GM18499 (cell line): ENCODE data around the gene RPS6KA3.
"Not testable (repeated sequence)": the region's sequence is repeated elsewhere in the genome, so short reads cannot be mapped to it uniquely, and the experiment has no call there.

Source experiments
- ATAC-seq: cut with Tn5 transposase; IDR thresholded peaks from one replicate; pipeline ENCODE4 v1.9.1; 2021; ENCODE audit warnings: moderate number of reproducible peaks; ENCODE audit not compliant: insufficient read depth, unreplicated experiment

RPS6KA3 gene

GRCh38 chrX:20151689-20152088, 115.0 kb downstream of the RPS6KA3 start:
- ATAC-seq, result no peak

- ATAC-seq, result no peak
These were observed 117.4 kb downstream of the RPS6KA3 start for GRCh38 chrX:20149326-20149725.

GRCh38 chrX:20147561-20147960, 119.1 kb downstream of the RPS6KA3 start:
- no peak for ATAC-seq

GRCh38 chrX:20144491-20144890, 122.2 kb downstream of the RPS6KA3 start:
- no peak for ATAC-seq

- ATAC-seq, result no peak
These were observed 123.1 kb downstream of the RPS6KA3 start for GRCh38 chrX:20143561-20143960.

GRCh38 chrX:20143111-20143510, 123.6 kb downstream of the RPS6KA3 start:
- ATAC-seq, result no peak

GRCh38 chrX:20141281-20142220, 125.2 kb downstream of the RPS6KA3 start, which contains the start of gene EIF1AX:
Gene EIF1AX (minus strand): TSS chrX:20141838. CDS start chrX:20141640, 198 bp downstream.
- peak; percentile 98 for ATAC-seq

- ATAC-seq, result no peak
These were observed 126.3 kb downstream of the RPS6KA3 start for GRCh38 chrX:20140420-20140819.

- ATAC-seq, result no peak
These were observed 126.7 kb downstream of the RPS6KA3 start for GRCh38 chrX:20139966-20140365.

- no peak for ATAC-seq
These were observed 130.8 kb downstream of the RPS6KA3 start for GRCh38 chrX:20135944-20136343.

- ATAC-seq, result no peak
These were observed 134.0 kb downstream of the RPS6KA3 start for GRCh38 chrX:20132666-20133065.

GRCh38 chrX:20130357-20130756, 136.4 kb downstream of the RPS6KA3 start:
- no peak for ATAC-seq

- no peak for ATAC-seq
These were observed 137.2 kb downstream of the RPS6KA3 start for GRCh38 chrX:20129547-20129946.

- no peak for ATAC-seq
These were observed 138.0 kb downstream of the RPS6KA3 start for GRCh38 chrX:20128670-20129069.

GRCh38 chrX:20127440-20127839, 139.3 kb downstream of the RPS6KA3 start:
- ATAC-seq, result not testable (repeated sequence)

GRCh38 chrX:20126833-20127232, 139.9 kb downstream of the RPS6KA3 start:
- ATAC-seq, result not testable (repeated sequence)

GRCh38 chrX:20124964-20125363, 141.7 kb downstream of the RPS6KA3 start:
- ATAC-seq, result no peak

GRCh38 chrX:20118065-20118824, 148.5 kb downstream of the RPS6KA3 start:
- ATAC-seq, result no peak

GRCh38 chrX:20116577-20117240, 150.0 kb downstream of the RPS6KA3 start, which contains the start of gene MAP7D2:
Gene MAP7D2 (minus strand): TSS chrX:20116907. CDS start chrX:20116879, 28 bp downstream.
- ATAC-seq, result no peak

GRCh38 chrX:20116087-20116576, 150.6 kb downstream of the RPS6KA3 start:
- ATAC-seq, result no peak
